ENCODE results near the gene EPX. TPM values are rescaled to one million over a fixed set of nuclear protein-coding genes. Genes with fewer than 3 reads are reported as not detected.

Gene EPX
- total RNA-seq, 1 experiment from 2014 or later, result not detected

- no peak overlapping the region for H2BK15ac ChIP-seq (ENCODE audit: low read depth, low read length)
- no peak overlapping the region for H2BK5ac ChIP-seq (ENCODE audit: insufficient read length, low read length)
- H3K9me3 Mint-ChIP-seq, result no peaks in the 10 kb centered on the region
- no peak overlapping the region for H3K56ac ChIP-seq (ENCODE audit: insufficient read length, low read depth, low read length)
- TF ChIP-seq, protein P1, sequence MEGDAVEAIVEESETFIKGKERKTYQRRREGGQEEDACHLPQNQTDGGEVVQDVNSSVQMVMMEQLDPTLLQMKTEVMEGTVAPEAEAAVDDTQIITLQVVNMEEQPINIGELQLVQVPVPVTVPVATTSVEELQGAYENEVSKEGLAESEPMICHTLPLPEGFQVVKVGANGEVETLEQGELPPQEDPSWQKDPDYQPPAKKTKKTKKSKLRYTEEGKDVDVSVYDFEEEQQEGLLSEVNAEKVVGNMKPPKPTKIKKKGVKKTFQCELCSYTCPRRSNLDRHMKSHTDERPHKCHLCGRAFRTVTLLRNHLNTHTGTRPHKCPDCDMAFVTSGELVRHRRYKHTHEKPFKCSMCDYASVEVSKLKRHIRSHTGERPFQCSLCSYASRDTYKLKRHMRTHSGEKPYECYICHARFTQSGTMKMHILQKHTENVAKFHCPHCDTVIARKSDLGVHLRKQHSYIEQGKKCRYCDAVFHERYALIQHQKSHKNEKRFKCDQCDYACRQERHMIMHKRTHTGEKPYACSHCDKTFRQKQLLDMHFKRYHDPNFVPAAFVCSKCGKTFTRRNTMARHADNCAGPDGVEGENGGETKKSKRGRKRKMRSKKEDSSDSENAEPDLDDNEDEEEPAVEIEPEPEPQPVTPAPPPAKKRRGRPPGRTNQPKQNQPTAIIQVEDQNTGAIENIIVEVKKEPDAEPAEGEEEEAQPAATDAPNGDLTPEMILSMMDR (conservative IDR thresholded peaks at IDR 0.05), result no peak
- no CpG with 5 or more reads among the region's 4 CpGs for WGBS (ENCODE audit: extremely low coverage, insufficient read length, low lambda C conversion rate)
- H3K23ac ChIP-seq (ENCODE audit: insufficient read length, low read depth, low read length), result no peak overlapping the region
- no peak overlapping the region for H3K27ac ChIP-seq (ENCODE audit: insufficient read length, low read depth, low read length)
- DNase-seq, result peak; percentile 70
- H2BK120ac ChIP-seq (ENCODE audit: low read depth, low read length, poor library complexity, severe bottlenecking), result no peak overlapping the region
- no peak overlapping the region for H4K91ac ChIP-seq (ENCODE audit: insufficient read length, low read depth, low read length)
- H3K4me3 Mint-ChIP-seq, result no peak overlapping the region
- no peaks in the 10 kb centered on the region for H3K27me3 ChIP-seq (ENCODE audit: insufficient read depth, low read length)
- no peak overlapping the region for H3K4ac ChIP-seq (ENCODE audit: low read depth, low read length)
- no peaks in the 10 kb centered on the region for H4K20me1 ChIP-seq (ENCODE audit: control insufficient read depth, insufficient read depth, insufficient read length)
- H3K4me2 ChIP-seq (ENCODE audit: insufficient read depth, insufficient read length, low read length), result no peak overlapping the region
- no peaks in the 10 kb centered on the region for H3K4me1 ChIP-seq (ENCODE audit: insufficient read depth, low read length)
- peaks cover 90% of the 10 kb centered on the region for H3K27me3 Mint-ChIP-seq (ENCODE audit: low read depth)
- no peak overlapping the region for H4K5ac ChIP-seq (ENCODE audit: insufficient read length, low read depth, low read length)
- no peaks in the 10 kb centered on the region; a peak in 1 of 7 replicates for H3K36me3 Mint-ChIP-seq (ENCODE audit: insufficient read depth in 1 of 3, low read depth in 3 of 3)
- H3K14ac ChIP-seq (ENCODE audit: insufficient read depth, low read length), result no peak overlapping the region
- no peak overlapping the region for H2BK20ac ChIP-seq (ENCODE audit: low read depth, low read length, poor library complexity, severe bottlenecking)
- peaks cover 3 to 16% of the 10 kb centered on the region in 2 experiments for H3K4me1 Mint-ChIP-seq
- no peak overlapping the region for H3K18ac ChIP-seq (ENCODE audit: insufficient read length, low read depth, low read length)
- no peak overlapping the region for H3K27ac Mint-ChIP-seq
- H4K8ac ChIP-seq (replicated peaks; ENCODE audit: insufficient read length, low read depth, low read length), result no peak overlapping the region
- no peaks in the 10 kb centered on the region for H3K9me3 ChIP-seq (ENCODE audit: control insufficient read depth, low read depth, low read length)
- no peak overlapping the region for H3T11ph ChIP-seq (ENCODE audit: low read length)
- no peak overlapping the region for H2AK5ac ChIP-seq (ENCODE audit: insufficient read length, low read length)
- H3K23me2 ChIP-seq (ENCODE audit: insufficient read length, low read depth, low read length, poor library complexity, severe bottlenecking), result no peaks in the 10 kb centered on the region
- no peaks in the 10 kb centered on the region for H3K79me1 ChIP-seq (ENCODE audit: insufficient read depth, low read depth, low read length, poor library complexity, severe bottlenecking)
- H2BK12ac ChIP-seq (ENCODE audit: insufficient read length, low read depth, low read length), result no peak overlapping the region
- no peaks in the 10 kb centered on the region for H3K79me2 ChIP-seq (ENCODE audit: insufficient read depth, low read length)
- H3K9ac ChIP-seq (ENCODE audit: extremely low read depth, insufficient read length, low read length), result no peak overlapping the region
- no peak overlapping the region for H2AFZ ChIP-seq (ENCODE audit: low read length)
Observed at GRCh38 chr17:58242171-58242784, 49.8 kb downstream of the EPX start.

Data from H9 (cell line).